Breast epithelium (tissue), 4 donors: ENCODE measurements around the gene C22orf15. TPM values are rescaled to one million over a fixed set of nuclear protein-coding genes. Genes with fewer than 3 reads are reported as not detected.

Experiments used
- DNase-seq, 2 donors: peaks; one replicate each; pipeline ENCODE4 v3.0.0-alpha.2; 2019; ENCODE audit warnings: low spot score in 2 of 2
- H3K27ac ChIP-seq, 2 donors: fragments of 200-600 bp; sonication (generic) in 1 of 2; one replicate each; pipeline ENCODE4 v1.5.1; 2016 to 2019; ENCODE audit warnings: mild to moderate bottlenecking in 1 of 2
- H3K27me3 ChIP-seq, 2 donors: fragments of 200-600 bp; sonication (generic) in 1 of 2; one replicate each; pipeline versions ENCODE4 v1.5.1 to v1.6.0; 2017 to 2019; ENCODE audit warnings: control low read depth in 1 of 2, mild to moderate bottlenecking in 1 of 2
- H3K36me3 ChIP-seq: fragments of 200-600 bp; one replicate; pipeline ENCODE4 v1.5.1; 2019
- H3K4me1 ChIP-seq, 2 donors: fragments of 200-600 bp; sonication (generic); one replicate each; pipeline ENCODE4 v1.5.1; 2016 to 2019; ENCODE audit warnings: control low read depth in 1 of 2
- H3K4me3 ChIP-seq, 3 donors: fragments of 200-600 bp; sonication (generic); 1 replicate in 2 of 3; 2 replicates in 1 of 3; pipeline ENCODE4 v1.5.1; 2016 to 2019; ENCODE audit warnings: mild to moderate bottlenecking in 3 of 3, moderate library complexity in 2 of 3
- H3K9me3 ChIP-seq, 2 donors: fragments of 200-600 bp; sonication (generic) in 1 of 2; one replicate each; pipeline ENCODE4 v1.5.1; 2016 to 2019; ENCODE audit warnings: control low read depth in 1 of 2
- CTCF ChIP-seq, 3 donors: fragments of 450-650 bp; IDR thresholded peaks; one replicate each; pipeline ENCODE4 v1.5.1; 2016 to 2017; ENCODE audit warnings: antibody characterized with exemption in 3 of 3, mild to moderate bottlenecking in 3 of 3, moderate library complexity in 3 of 3
- POLR2A ChIP-seq: fragments of 450-650 bp; IDR thresholded peaks from one replicate; pipeline ENCODE4 v1.6.1; 2016; ENCODE audit warnings: antibody characterized with exemption, mild to moderate bottlenecking, moderate library complexity
- POLR2AphosphoS5 ChIP-seq, 3 donors: sonication (generic); formaldehyde crosslinking; IDR thresholded peaks; one replicate each; pipeline ENCODE4 v1.6.1; 2017; ENCODE audit warnings: antibody characterized with exemption in 3 of 3
- intact Hi-C: fragments of 100-400 bp; cut with DNase I; formaldehyde crosslinking; loops from one replicate; pipeline ENCODE4 v1.15.1; 2023; ENCODE audit warnings: low total_unique reads
- total RNA-seq, 3 donors: library from RNA; depleted of rRNA; stranded (reverse); fragments of >200 nt; gene quantifications; one replicate each; pipeline ENCODE4 v1.1.0, GENCODE V29; 2016

C22orf15 gene
- total RNA-seq, 3 donors from 2014 or later = not detected

DNA sequence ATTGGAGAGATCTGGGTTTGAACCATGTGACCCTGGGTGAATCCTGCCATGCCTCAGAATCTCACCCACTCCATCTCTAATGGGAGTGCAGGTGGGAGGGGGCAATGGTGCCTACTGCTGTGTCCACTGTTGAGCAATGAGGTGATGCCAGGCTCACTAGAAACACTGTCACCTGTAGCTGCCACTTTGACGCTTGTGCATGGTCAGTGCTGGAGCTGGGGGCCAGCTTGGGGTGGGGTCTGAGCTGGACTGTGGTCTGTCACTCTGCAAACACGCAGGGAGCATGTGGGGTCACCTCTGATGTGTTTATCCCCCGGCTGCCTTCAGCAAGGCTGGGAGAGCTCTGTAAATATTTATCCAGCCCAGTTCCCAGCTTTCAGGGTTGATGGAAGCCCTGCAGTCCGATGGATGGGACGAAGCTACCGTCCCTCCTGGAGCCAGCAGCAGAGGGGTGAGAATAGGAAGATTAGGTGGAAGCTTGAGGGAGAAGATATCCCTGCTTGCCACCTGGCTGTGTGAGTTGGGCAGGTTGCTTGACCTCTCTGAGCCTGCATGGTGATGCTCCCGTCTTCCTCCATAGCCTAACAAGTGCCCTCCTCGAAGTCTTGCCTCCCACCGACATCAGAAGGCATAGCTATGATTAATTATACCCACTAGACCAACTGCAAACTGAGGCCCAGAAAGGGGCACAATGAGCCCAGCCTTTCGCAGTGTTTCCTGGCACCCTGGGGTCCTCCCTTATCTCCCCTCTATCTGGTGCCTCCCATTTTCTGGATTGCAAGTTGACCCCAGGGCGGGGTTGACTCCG, 11.5 kb downstream of the C22orf15 start:
- intact Hi-C loops = loop anchor here (10.0 kb wide), 1 partner anchor 60 kb away; the partner anchor contains the start of gene DERL3
- no peak overlapping the region for H3K4me3 ChIP-seq
- TF ChIP-seq POLR2A (no peak), POLR2AphosphoS5 (IDR thresholded peaks at IDR 0.05) (no peak), CTCF (IDR thresholded peaks at IDR 0.05) (no peak)
- H3K9me3 ChIP-seq = no peaks in the 10 kb centered on the region
- H3K27ac ChIP-seq = no peak overlapping the region
- H3K4me1 ChIP-seq = peaks cover 0 to 6% of the 10 kb centered on the region in 2 donors
- no peaks in the 10 kb centered on the region for H3K27me3 ChIP-seq
- no peaks in the 10 kb centered on the region for H3K36me3 ChIP-seq
- DNase-seq = no peak

GRCh38 chr22:23774922-23775436, 12.2 kb downstream of the C22orf15 start:
- intact Hi-C loops = loop anchor here (10.0 kb wide), 1 partner anchor 60 kb away; the partner anchor contains the start of gene DERL3
- Histone ChIP-seq H3K36me3 (no peaks in the 10 kb centered on the region), H3K4me1 (peaks cover 0 to 6% of the 10 kb centered on the region in 2 donors), H3K4me3 (no peak overlapping the region), H3K27ac (no peak overlapping the region), H3K27me3 (no peaks in the 10 kb centered on the region), H3K9me3 (no peaks in the 10 kb centered on the region)
- no peak for DNase-seq
- TF ChIP-seq POLR2A (no peak), CTCF (IDR thresholded peaks at IDR 0.05) (no peak), POLR2AphosphoS5 (IDR thresholded peaks at IDR 0.05) (no peak)

DNA sequence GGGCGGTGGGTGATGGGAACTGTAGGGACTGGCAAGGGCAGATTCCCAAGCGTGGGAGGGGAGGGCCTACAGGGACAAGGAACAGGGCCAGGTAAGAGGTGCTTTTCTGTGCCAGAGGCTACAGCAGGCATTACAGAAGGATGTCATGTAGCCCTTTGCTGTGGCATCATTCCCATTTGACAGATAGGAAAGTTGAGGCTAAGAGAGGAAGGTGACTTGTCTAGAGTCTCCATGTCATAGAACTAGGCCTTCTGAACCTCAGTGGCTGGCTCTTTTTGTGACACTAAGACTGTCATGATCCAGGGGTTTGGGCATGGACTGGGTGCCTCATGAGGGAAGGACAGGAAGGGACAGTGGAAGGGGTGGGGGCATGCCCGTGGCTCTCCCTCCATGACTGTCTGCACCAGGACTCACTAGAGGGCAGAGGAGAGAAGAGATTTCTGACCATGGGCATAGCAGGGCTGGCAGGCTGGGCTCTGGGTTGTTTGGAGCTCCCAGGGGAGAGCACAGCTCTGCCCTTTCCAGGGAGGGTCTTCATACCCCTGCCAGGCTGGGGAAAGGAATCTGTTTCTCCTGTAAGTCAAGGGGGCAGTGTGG, 13.1 kb downstream of the C22orf15 start:
- Histone ChIP-seq H3K9me3 (no peaks in the 10 kb centered on the region), H3K27ac (no peak overlapping the region), H3K4me3 (no peak overlapping the region), H3K36me3 (no peaks in the 10 kb centered on the region), H3K4me1 (peaks cover 0 to 6% of the 10 kb centered on the region in 2 donors), H3K27me3 (no peaks in the 10 kb centered on the region)
- TF ChIP-seq POLR2AphosphoS5 (IDR thresholded peaks at IDR 0.05) (no peak), CTCF (IDR thresholded peaks at IDR 0.05) (no peak), POLR2A (no peak)
- intact Hi-C loops = loop anchor here (10.0 kb wide), 1 partner anchor 59 kb away; the partner anchor contains the start of gene DERL3
- DNase-seq = no peak

DNA sequence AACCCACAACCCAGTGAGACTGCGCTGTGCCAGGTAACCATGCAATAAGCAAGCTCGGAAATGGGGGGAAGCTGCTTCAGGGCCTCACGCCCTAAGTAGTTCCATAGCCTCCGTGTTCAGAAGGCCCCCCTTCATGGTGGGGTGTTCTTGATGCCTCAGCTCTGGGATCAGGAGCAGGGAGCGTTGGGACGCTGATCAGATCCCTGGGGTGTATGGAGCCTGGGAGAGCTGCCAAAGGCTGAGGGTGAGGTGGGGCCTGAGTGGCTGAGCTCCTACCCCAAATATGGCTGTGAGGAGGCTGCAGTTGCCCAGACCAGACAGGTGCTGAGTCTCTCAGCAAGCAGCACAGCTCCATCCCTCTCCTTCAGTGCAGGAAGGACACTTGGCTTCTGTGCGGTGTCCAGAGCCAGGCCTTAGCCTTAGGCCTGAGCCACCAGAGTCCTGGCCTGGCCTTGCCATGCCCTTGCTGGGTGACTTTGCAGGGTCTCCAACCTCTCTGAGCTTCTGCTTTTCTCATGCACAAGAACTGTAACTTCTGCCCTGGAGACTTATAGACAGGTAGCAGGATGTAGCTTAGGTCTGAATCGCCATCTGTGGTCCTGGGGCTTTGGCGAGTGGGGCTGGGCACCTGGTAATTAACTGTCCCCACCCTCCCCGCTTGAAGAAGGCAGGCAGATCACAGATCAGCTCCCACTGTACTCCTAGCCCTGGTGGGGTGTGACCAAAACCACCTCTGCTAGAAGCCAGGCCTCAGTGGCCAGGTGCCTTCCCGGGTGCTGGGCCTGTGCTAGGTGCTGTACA, 15.2 kb downstream of the C22orf15 start:
- intact Hi-C loops = loop anchor here (10.0 kb wide), 1 partner anchor 57 kb away; the partner anchor contains the start of gene DERL3
- Histone ChIP-seq H3K9me3 (no peaks in the 10 kb centered on the region), H3K36me3 (no peaks in the 10 kb centered on the region), H3K4me3 (no peak overlapping the region), H3K4me1 (peaks cover 0 to 4% of the 10 kb centered on the region in 2 donors), H3K27me3 (no peaks in the 10 kb centered on the region), H3K27ac (no peak overlapping the region)
- DNase-seq = no peak
- TF ChIP-seq POLR2AphosphoS5 (IDR thresholded peaks at IDR 0.05) = no peak
- no peak for TF ChIP-seq CTCF (IDR thresholded peaks at IDR 0.05)
- TF ChIP-seq POLR2A = no peak
